SK-N-SH treated with all-trans-retinoic acid at 6 μM for 48 hours (cell line): Measurements from ENCODE around the gene RHBDD1.
"Not testable (repeated sequence)": the region's sequence is repeated elsewhere in the genome, so short reads cannot be mapped to it uniquely, and the experiment has no call there.

ENCODE experiments used
- ATAC-seq: fragments of 200-7000 bp; cut with Tn5 transposase; 3 replicates; pipeline ENCODE4 v1.9.1; 2020; ENCODE audit warnings: mild to moderate bottlenecking, moderate library complexity
- ARNTL ChIP-seq: fragments of 450-650 bp; formaldehyde crosslinking; IDR thresholded peaks from 2 replicates; pipeline ENCODE4 v1.5.0; 2020; ENCODE audit warnings: low read depth, mild to moderate bottlenecking, moderate library complexity, borderline replicate concordance
- BACH2 ChIP-seq: fragments of 250-450 bp; sonication (Bioruptor Pico); IDR thresholded peaks from 2 replicates; pipeline ENCODE4 v1.9.0; 2021; ENCODE audit warnings: mild to moderate bottlenecking, borderline replicate concordance
- CREB5 ChIP-seq: fragments of 250-450 bp; sonication (Bioruptor Pico); IDR thresholded peaks from 2 replicates; pipeline ENCODE4 v1.5.1; 2020; ENCODE audit warnings: low read depth, mild to moderate bottlenecking, moderate library complexity
- CSDC2 ChIP-seq: fragments of 250-450 bp; sonication (Bioruptor Pico); IDR thresholded peaks from 2 replicates; pipeline ENCODE4 v1.5.0; 2020; ENCODE audit warnings: mild to moderate bottlenecking, moderate library complexity
- ESRRG ChIP-seq: fragments of 250-450 bp; sonication (Bioruptor Pico); IDR thresholded peaks from 2 replicates; pipeline ENCODE4 v1.6.1; 2021; ENCODE audit warnings: mild to moderate bottlenecking
- GLIS3 ChIP-seq: fragments of 250-450 bp; sonication (Bioruptor Pico); IDR thresholded peaks from 2 replicates; pipeline ENCODE4 v1.5.0; 2020; ENCODE audit warnings: mild to moderate bottlenecking, moderate library complexity
- ISL1 ChIP-seq: fragments of 250-450 bp; sonication (Bioruptor Pico); IDR thresholded peaks from 2 replicates; pipeline ENCODE4 v2.1.2; 2022; ENCODE audit warnings: mild to moderate bottlenecking, moderate library complexity
- OSR1 ChIP-seq: fragments of 250-450 bp; sonication (Bioruptor Pico); IDR thresholded peaks from 2 replicates; pipeline ENCODE4 v1.8.0; 2022; ENCODE audit warnings: moderate library complexity, mild to moderate bottlenecking, inconsistent platforms
- POU6F1 ChIP-seq: fragments of 250-450 bp; sonication (Bioruptor Pico); IDR thresholded peaks from 2 replicates; pipeline ENCODE4 v1.8.0; 2021; ENCODE audit warnings: low read depth, mild to moderate bottlenecking, moderate library complexity, borderline replicate concordance
- PPARA ChIP-seq: fragments of 250-450 bp; sonication (Bioruptor Pico); IDR thresholded peaks from 2 replicates; pipeline ENCODE4 v1.5.0; 2020; ENCODE audit warnings: mild to moderate bottlenecking, borderline replicate concordance
- RARB ChIP-seq: fragments of 250-450 bp; sonication (Bioruptor Pico); IDR thresholded peaks from 2 replicates; pipeline ENCODE4 v1.8.0; 2021; ENCODE audit warnings: mild to moderate bottlenecking, moderate library complexity
- SNAI2 ChIP-seq: fragments of 250-450 bp; sonication (Bioruptor Pico); IDR thresholded peaks from 2 replicates; pipeline ENCODE4 v1.5.0; 2020; ENCODE audit warnings: mild to moderate bottlenecking, moderate library complexity
- TCF4 ChIP-seq: fragments of 250-450 bp; sonication (Bioruptor Pico); IDR thresholded peaks from 2 replicates; pipeline ENCODE4 v1.8.0; 2021; ENCODE audit warnings: mild to moderate bottlenecking, moderate library complexity, borderline replicate concordance
- TOX ChIP-seq: fragments of 250-450 bp; sonication (Bioruptor Pico); IDR thresholded peaks from 2 replicates; pipeline ENCODE4 v1.8.0; 2021; ENCODE audit warnings: mild to moderate bottlenecking, moderate library complexity, borderline replicate concordance
- TSHZ2 ChIP-seq: fragments of 250-450 bp; sonication (Bioruptor Pico); IDR thresholded peaks from 2 replicates; pipeline ENCODE4 v1.5.0; 2020; ENCODE audit warnings: mild to moderate bottlenecking, moderate library complexity
- ZC3H10 ChIP-seq: fragments of 250-450 bp; sonication (Bioruptor Pico); IDR thresholded peaks from 2 replicates; pipeline ENCODE4 v1.5.1; 2021; ENCODE audit warnings: mild to moderate bottlenecking, moderate library complexity
- ZFP3 ChIP-seq: fragments of 250-450 bp; sonication (Bioruptor Pico); IDR thresholded peaks from 2 replicates; pipeline ENCODE4 v1.5.0; 2020; ENCODE audit warnings: mild to moderate bottlenecking, moderate library complexity
- ZNF565 ChIP-seq: fragments of 450-650 bp; formaldehyde crosslinking; conservative IDR thresholded peaks from 2 replicates; pipeline ENCODE4 v1.5.0; 2020; ENCODE audit warnings: low read depth, mild to moderate bottlenecking, moderate library complexity
- ZNF70 ChIP-seq: fragments of 450-650 bp; formaldehyde crosslinking; IDR thresholded peaks from 2 replicates; pipeline ENCODE4 v1.5.0; 2020; ENCODE audit warnings: mild to moderate bottlenecking, moderate library complexity
- ZNF8 ChIP-seq: fragments of 450-650 bp; formaldehyde crosslinking; IDR thresholded peaks from 2 replicates; pipeline ENCODE4 v1.5.0; 2020; ENCODE audit warnings: mild to moderate bottlenecking, moderate library complexity

RHBDD1 gene

DNA sequence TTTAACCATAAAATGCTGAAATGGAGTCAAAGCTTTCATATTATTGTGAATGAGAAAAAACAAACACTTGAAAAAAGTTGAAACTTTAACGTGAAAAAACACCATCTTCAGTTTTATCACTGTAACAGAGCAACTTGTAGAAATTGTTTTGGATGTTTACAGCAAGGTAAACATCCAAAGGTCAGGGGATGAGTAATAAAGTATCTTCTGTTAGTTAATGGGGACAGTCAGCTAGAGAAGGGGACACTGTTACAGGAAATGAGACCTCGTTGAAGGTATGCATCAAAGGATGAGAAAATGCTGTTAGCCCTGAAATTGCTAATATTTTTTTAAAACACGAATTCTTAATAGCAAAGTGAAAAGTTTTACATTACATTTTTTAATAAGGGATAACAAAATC lies 2.9 kb downstream of the RHBDD1 start:
- TF ChIP-seq ZFP3 (no peak), RARB (CRISPR knock-in tag) (no peak), ARNTL (CRISPR knock-in tag) (no peak), ZNF565 (CRISPR knock-in tag) (no peak), GLIS3 (CRISPR knock-in tag) (no peak), TSHZ2 (CRISPR knock-in tag) (no peak), ISL1 (no peak), ZNF70 (CRISPR knock-in tag) (no peak), BACH2 (CRISPR knock-in tag) (no peak), TOX (CRISPR knock-in tag) (no peak), ZNF8 (no peak), CSDC2 (CRISPR knock-in tag) (no peak), SNAI2 (CRISPR knock-in tag) (no peak), POU6F1 (CRISPR knock-in tag) (no peak), ESRRG (CRISPR knock-in tag) (no peak)
- ATAC-seq, result no peak

- no peak for ATAC-seq
- no peak for TF ChIP-seq POU6F1 (CRISPR knock-in tag)
- no peak for TF ChIP-seq OSR1 (CRISPR knock-in tag)
- TF ChIP-seq, all 23 proteins: peak for 0
Measured at GRCh38 chr2:226839161-226839560, 3.3 kb downstream of the RHBDD1 start.

- TF ChIP-seq RARB (CRISPR knock-in tag), result no peak
- TF ChIP-seq CREB5 (CRISPR knock-in tag), result no peak
- TF ChIP-seq TCF4 (CRISPR knock-in tag), result no peak
- no peak for TF ChIP-seq ESRRG (CRISPR knock-in tag)
- no peak for TF ChIP-seq ZC3H10 (CRISPR knock-in tag)
- no peak for TF ChIP-seq ISL1
- TF ChIP-seq ZNF8, result no peak
- TF ChIP-seq PPARA, result no peak
- TF ChIP-seq BACH2 (CRISPR knock-in tag), result no peak
- no peak for TF ChIP-seq TOX (CRISPR knock-in tag)
- no peak for TF ChIP-seq OSR1 (CRISPR knock-in tag)
- no peak for TF ChIP-seq TSHZ2 (CRISPR knock-in tag)
- no peak for TF ChIP-seq ZNF70 (CRISPR knock-in tag)
- TF ChIP-seq GLIS3 (CRISPR knock-in tag), result no peak
- TF ChIP-seq, all 23 proteins: peak for 0
- no peak for ATAC-seq
Measured at GRCh38 chr2:226839951-226840350, 4.1 kb downstream of the RHBDD1 start.

- not testable (repeated sequence) for ATAC-seq
Measured at GRCh38 chr2:226843001-226843400, 7.1 kb downstream of the RHBDD1 start.
